T-helper 17 cell (primary cell): ENCODE results near the gene ZDHHC13. TPM values are rescaled to one million over a fixed set of nuclear protein-coding genes. Genes with fewer than 3 reads are reported as not detected.

Source experiments
- ATAC-seq: fragments of 150-1000 bp; cut with Tn5 transposase; 2 replicates; pipeline ENCODE4 v1.10.0; 2021; ENCODE audit warnings: mild to moderate bottlenecking, moderate library complexity
- DNase-seq, 3 donors: peaks; one replicate each; pipeline versions ENCODE4 v3.0.0 to v3.0.0-alpha.2; 2020 to 2021
- H3K9me3 ChIP-seq: one replicate; pipeline ENCODE4 v1.7.0; 2013; ENCODE audit warnings: low read length, mild to moderate bottlenecking; ENCODE audit not compliant: control insufficient read depth, poor library complexity, severe bottlenecking
- H3K27ac Mint-ChIP-seq: one replicate; pipeline ENCODE4 v1.8.0; 2022; ENCODE audit warnings: mild to moderate bottlenecking, moderate library complexity, mixed read lengths
- H3K27me3 Mint-ChIP-seq: one replicate; pipeline ENCODE4 v1.8.0; 2022; ENCODE audit warnings: mixed read lengths
- H3K36me3 Mint-ChIP-seq: one replicate; pipeline ENCODE4 v1.8.0; 2022; ENCODE audit warnings: low read depth, mixed read lengths
- H3K4me1 Mint-ChIP-seq: one replicate; pipeline ENCODE4 v1.8.0; 2022; ENCODE audit warnings: mild to moderate bottlenecking, mixed read lengths
- H3K4me3 Mint-ChIP-seq: one replicate; pipeline ENCODE4 v1.8.0; 2022; ENCODE audit warnings: mild to moderate bottlenecking, moderate library complexity, mixed read lengths
- total RNA-seq, 4 donors: library from RNA in 2 of 4; stranded (reverse) in 2 of 4; gene quantifications; one replicate each; pipeline ENCODE4 v1.2.3 and lab custom pipeline; 2022 to 2026

Gene ZDHHC13
- total RNA-seq, 2 donors from 2014 or later: 7.3 to 13.3 TPM

- no peak for DNase-seq
- H3K4me1 Mint-ChIP-seq: no peaks in the 10 kb centered on the region
- H3K27me3 Mint-ChIP-seq: no peaks in the 10 kb centered on the region
- no peak overlapping the region for H3K27ac Mint-ChIP-seq
- ATAC-seq: no peak
- peaks cover 7% of the 10 kb centered on the region for H3K36me3 Mint-ChIP-seq
- H3K9me3 ChIP-seq: no peaks in the 10 kb centered on the region
- no peak overlapping the region for H3K4me3 Mint-ChIP-seq
Observed at GRCh38 chr11:19162951-19163505, 46.1 kb downstream of the ZDHHC13 start.

DNA sequence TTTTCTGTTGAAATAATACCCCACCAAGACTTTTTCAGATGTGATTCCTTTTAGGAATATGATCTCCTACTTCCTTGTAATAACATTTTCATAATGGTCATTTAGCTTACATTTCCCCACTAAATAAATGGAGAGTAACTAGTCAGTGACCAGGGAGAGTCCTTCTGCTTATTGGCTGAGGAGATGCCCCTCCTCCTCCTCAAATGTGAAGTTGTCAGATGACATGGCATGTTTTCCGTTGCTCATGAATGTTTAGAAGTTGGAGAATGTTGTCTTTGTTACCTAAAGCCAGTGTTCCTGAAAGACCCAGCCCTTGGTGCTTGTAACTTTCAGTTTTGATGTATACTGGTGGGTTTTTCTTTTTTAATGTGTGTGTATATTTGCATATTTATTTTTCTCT lies 46.6 kb downstream of the ZDHHC13 start:
- H3K4me3 Mint-ChIP-seq: no peak overlapping the region
- DNase-seq: no peak
- ATAC-seq: no peak
- H3K36me3 Mint-ChIP-seq: peaks cover 12% of the 10 kb centered on the region
- no peaks in the 10 kb centered on the region for H3K4me1 Mint-ChIP-seq
- H3K27me3 Mint-ChIP-seq: no peaks in the 10 kb centered on the region
- H3K27ac Mint-ChIP-seq: no peak overlapping the region
- no peaks in the 10 kb centered on the region for H3K9me3 ChIP-seq

DNA sequence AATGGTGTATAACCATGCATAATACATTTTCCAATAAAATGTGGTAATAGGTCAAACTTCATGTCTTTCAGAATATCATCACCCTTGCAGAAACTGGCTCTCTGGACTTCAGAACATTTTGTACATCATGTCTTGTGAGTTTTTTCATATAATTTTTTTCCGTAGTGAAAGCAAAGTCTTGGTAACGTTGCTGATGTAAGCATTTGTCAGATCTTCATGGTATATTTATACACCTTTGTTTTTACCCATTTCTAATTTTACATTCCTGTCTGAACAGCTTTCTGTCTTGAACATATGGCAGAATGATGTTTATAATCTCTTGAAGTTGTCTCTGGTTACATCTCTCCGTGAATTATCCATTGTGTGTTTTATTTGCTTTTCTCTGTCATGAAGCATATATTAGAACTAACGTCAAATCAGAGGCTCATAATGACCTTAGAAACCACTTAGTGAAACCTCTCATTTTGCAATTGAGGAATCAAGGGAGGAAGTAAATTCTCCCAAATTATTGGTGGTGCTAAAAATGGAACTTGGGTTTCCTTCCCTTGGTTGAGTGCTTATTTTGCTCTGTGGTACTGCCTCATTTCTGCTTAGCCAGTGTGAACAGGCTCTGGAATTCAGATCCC lies 47.4 kb downstream of the ZDHHC13 start:
- Mint-ChIP-seq H3K4me1 (no peaks in the 10 kb centered on the region), H3K4me3 (no peak overlapping the region)
- ATAC-seq: no peak

GRCh38 chr11:19164881-19165280 lies 47.9 kb downstream of the ZDHHC13 start:
- DNase-seq (no peak), ATAC-seq (no peak)
- Mint-ChIP-seq H3K27ac (no peak overlapping the region), H3K4me3 (no peak overlapping the region), H3K4me1 (no peaks in the 10 kb centered on the region), H3K27me3 (no peaks in the 10 kb centered on the region), H3K36me3 (peaks cover 14% of the 10 kb centered on the region)
- no peaks in the 10 kb centered on the region for H3K9me3 ChIP-seq

More for the DNA sequence above, 47.4 kb downstream of the ZDHHC13 start:
- H3K27ac Mint-ChIP-seq: no peak overlapping the region
- H3K9me3 ChIP-seq: no peaks in the 10 kb centered on the region
- DNase-seq: no peak
- no peaks in the 10 kb centered on the region for H3K27me3 Mint-ChIP-seq
- peaks cover 14% of the 10 kb centered on the region for H3K36me3 Mint-ChIP-seq

DNA sequence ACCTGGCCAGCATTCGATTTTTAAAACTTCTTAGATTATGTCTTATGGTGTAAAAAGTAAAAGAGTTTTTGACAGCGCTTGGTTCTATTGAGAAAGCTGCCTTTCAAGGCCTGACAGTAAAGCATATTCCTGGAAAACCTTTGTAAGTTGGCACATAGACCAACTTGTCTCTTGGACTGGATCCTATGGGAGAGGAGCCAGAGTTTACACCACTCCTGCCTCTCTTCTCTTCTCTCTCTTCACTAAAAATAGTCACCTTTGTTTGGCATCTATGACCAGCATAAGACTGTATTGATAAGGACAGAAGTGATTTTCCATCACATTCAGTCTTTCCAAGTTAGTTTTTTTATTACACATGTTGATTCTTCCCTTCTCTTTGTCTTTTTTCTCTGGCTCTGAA lies 51.1 kb downstream of the ZDHHC13 start:
- Mint-ChIP-seq H3K27ac (no peak overlapping the region), H3K4me1 (peaks cover 3% of the 10 kb centered on the region), H3K27me3 (no peaks in the 10 kb centered on the region), H3K4me3 (no peak overlapping the region), H3K36me3 (peaks cover 12% of the 10 kb centered on the region)
- DNase-seq (no peak), ATAC-seq (no peak)
- no peaks in the 10 kb centered on the region for H3K9me3 ChIP-seq

GRCh38 chr11:19173004-19173689 lies 56.2 kb downstream of the ZDHHC13 start:
- H3K4me3 Mint-ChIP-seq: no peak overlapping the region
- peaks cover 21% of the 10 kb centered on the region for H3K36me3 Mint-ChIP-seq
- H3K4me1 Mint-ChIP-seq: peaks cover 3% of the 10 kb centered on the region
- DNase-seq (no peak), ATAC-seq (no peak)
- H3K9me3 ChIP-seq: no peaks in the 10 kb centered on the region
- no peaks in the 10 kb centered on the region for H3K27me3 Mint-ChIP-seq
- no peak overlapping the region for H3K27ac Mint-ChIP-seq

- Mint-ChIP-seq H3K27ac (no peak overlapping the region), H3K27me3 (no peaks in the 10 kb centered on the region), H3K4me1 (peaks cover 3% of the 10 kb centered on the region), H3K4me3 (no peak overlapping the region), H3K36me3 (peaks cover 15% of the 10 kb centered on the region)
- ATAC-seq (no peak), DNase-seq (no peak)
- no peaks in the 10 kb centered on the region for H3K9me3 ChIP-seq
Observed at GRCh38 chr11:19173964-19174638, 57.1 kb downstream of the ZDHHC13 start.

- DNase-seq (no peak), ATAC-seq (no peak)
- Mint-ChIP-seq H3K27ac (no peak overlapping the region), H3K27me3 (no peaks in the 10 kb centered on the region), H3K36me3 (peaks cover 13% of the 10 kb centered on the region), H3K4me3 (no peak overlapping the region), H3K4me1 (peaks cover 3% of the 10 kb centered on the region)
- no peaks in the 10 kb centered on the region for H3K9me3 ChIP-seq
Observed at GRCh38 chr11:19176629-19177186, 59.7 kb downstream of the ZDHHC13 start.

DNA sequence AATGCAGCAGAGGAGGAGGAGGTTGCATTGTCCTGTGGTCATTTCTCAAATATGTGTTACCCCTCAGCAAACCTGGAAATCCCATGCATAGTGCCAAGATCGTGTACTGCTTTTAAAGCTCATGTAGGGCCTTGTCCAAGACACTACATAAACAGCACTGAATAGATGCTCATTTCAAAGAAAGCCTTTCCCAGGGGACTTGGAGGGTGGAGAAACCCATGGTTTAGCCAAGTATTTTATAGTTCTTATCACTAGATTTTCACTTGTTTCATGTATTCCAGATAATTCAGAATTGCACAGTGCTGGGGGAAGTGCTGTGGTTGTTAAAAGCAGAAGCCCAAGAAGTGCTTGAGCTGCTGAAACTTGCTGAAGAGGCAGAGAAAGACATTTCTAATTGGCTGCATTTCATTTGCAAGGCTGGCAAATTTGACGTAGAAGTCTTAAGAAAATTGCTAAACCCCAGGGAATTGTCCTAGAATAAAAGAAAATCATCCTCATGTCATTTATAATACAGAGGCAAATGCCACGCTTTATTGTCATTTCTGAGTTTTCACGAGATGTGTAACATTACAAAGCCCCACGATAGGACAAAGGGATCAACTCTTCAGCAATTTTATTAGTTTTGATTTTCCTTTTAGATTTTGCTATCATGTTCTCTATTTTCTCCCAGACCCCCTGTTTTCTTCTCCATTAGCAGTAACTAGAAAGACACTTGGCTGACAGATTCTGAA lies 64.7 kb downstream of the ZDHHC13 start:
- no peaks in the 10 kb centered on the region for H3K27me3 Mint-ChIP-seq
- no peak overlapping the region for H3K4me3 Mint-ChIP-seq
- ATAC-seq (no peak), DNase-seq (no peak)
- H3K27ac Mint-ChIP-seq: no peak overlapping the region
- no peaks in the 10 kb centered on the region for H3K4me1 Mint-ChIP-seq
- no peaks in the 10 kb centered on the region for H3K36me3 Mint-ChIP-seq
- no peaks in the 10 kb centered on the region for H3K9me3 ChIP-seq

GRCh38 chr11:19183646-19184045 lies 66.7 kb downstream of the ZDHHC13 start:
- Mint-ChIP-seq H3K27ac (no peak overlapping the region), H3K4me3 (no peak overlapping the region), H3K36me3 (no peaks in the 10 kb centered on the region), H3K4me1 (no peaks in the 10 kb centered on the region), H3K27me3 (no peaks in the 10 kb centered on the region)
- no peaks in the 10 kb centered on the region for H3K9me3 ChIP-seq
- DNase-seq: no peak
- ATAC-seq: no peak

- no peak overlapping the region for H3K27ac Mint-ChIP-seq
- no peaks in the 10 kb centered on the region for H3K27me3 Mint-ChIP-seq
- H3K36me3 Mint-ChIP-seq: no peaks in the 10 kb centered on the region
- H3K9me3 ChIP-seq: no peaks in the 10 kb centered on the region
- no peak for ATAC-seq
- no peak for DNase-seq
- H3K4me3 Mint-ChIP-seq: no peak overlapping the region
- no peaks in the 10 kb centered on the region for H3K4me1 Mint-ChIP-seq
Observed at GRCh38 chr11:19185036-19185435, 68.1 kb downstream of the ZDHHC13 start.

- Mint-ChIP-seq H3K36me3 (no peaks in the 10 kb centered on the region), H3K27ac (no peak overlapping the region), H3K27me3 (no peaks in the 10 kb centered on the region), H3K4me1 (no peaks in the 10 kb centered on the region), H3K4me3 (no peak overlapping the region)
- H3K9me3 ChIP-seq: no peaks in the 10 kb centered on the region
- ATAC-seq (no peak), DNase-seq (no peak)
Observed at GRCh38 chr11:19185516-19186052, 68.6 kb downstream of the ZDHHC13 start.
